NCI-H146 (cell line): ENCODE results near the gene SLC49A3.

Experiments
- DNase-seq: peaks from one replicate; lab custom pipeline; 2025; lab: John Stamatoyannopoulos, UW

The SLC49A3 gene

GRCh38 chr4:633406-633805, 55.5 kb downstream of the SLC49A3 start:
- peak; percentile 86 for DNase-seq

- peak; percentile 92 for DNase-seq
Observed at GRCh38 chr4:632926-633325, 56.0 kb downstream of the SLC49A3 start.

GRCh38 chr4:632196-632790, 56.7 kb downstream of the SLC49A3 start:
- DNase-seq, result no peak
